CD4-positive, alpha-beta T cell (primary cell): ENCODE data around the gene NTN4. TPM values are rescaled to one million over a fixed set of nuclear protein-coding genes. Genes with fewer than 3 reads are reported as not detected.

Experiments
- ATAC-seq: fragments of 200-7000 bp; cut with Tn5 transposase; one replicate; pipeline ENCODE4 v1.10.0; 2022; ENCODE audit warnings: mild to moderate bottlenecking; ENCODE audit not compliant: poor library complexity
- CTCF ChIA-PET: fragments of 350-600 bp; sonication (Branson Sonifier 250); formaldehyde crosslinking; loops from one replicate; lab custom pipeline; 2021; ENCODE audit warnings: antibody characterized with exemption, inconsistent platforms; lab: Charles Lee
- POLR2A ChIA-PET: fragments of 350-600 bp; sonication (Branson Sonifier 250); formaldehyde crosslinking; loops from one replicate; lab custom pipeline; 2021; ENCODE audit warnings: antibody characterized with exemption, inconsistent platforms; lab: Charles Lee
- DNase-seq, 14 experiments: peaks; one replicate each; pipeline ENCODE4 v3.0.0-alpha.2; 2013 to 2020; ENCODE audit warnings: mixed read lengths in 2 of 14
- H3K27ac ChIP-seq, 2 donors: one replicate each; pipeline versions ENCODE4 v1.5.1 to v1.7.0; 2013; ENCODE audit warnings: low read length in 2 of 2, low read depth in 1 of 2, mild to moderate bottlenecking in 1 of 2
- H3K27me3 ChIP-seq, 2 experiments: 1 replicate in 1 of 2; 2 replicates in 1 of 2; pipeline versions ENCODE4 v1.6.1 to v1.7.0; 2013; ENCODE audit warnings: low read length in 2 of 2, control low read depth in 1 of 2, mild to moderate bottlenecking in 1 of 2, moderate library complexity in 1 of 2; ENCODE audit not compliant: insufficient read depth in 2 of 2, control insufficient read depth in 1 of 2
- H3K36me3 ChIP-seq: one replicate; pipeline ENCODE4 v1.6.1; 2013; ENCODE audit warnings: low read length, control low read depth; ENCODE audit not compliant: insufficient read depth
- H3K4me1 ChIP-seq: one replicate; pipeline ENCODE4 v1.6.1; 2013; ENCODE audit warnings: low read length, control low read depth; ENCODE audit not compliant: insufficient read depth
- H3K4me3 ChIP-seq: one replicate; pipeline ENCODE4 v1.5.1; 2013; ENCODE audit warnings: mild to moderate bottlenecking, low read length, moderate library complexity
- H3K9me3 ChIP-seq, 2 experiments: 1 replicate in 1 of 2; 2 replicates in 1 of 2; pipeline versions ENCODE4 v1.6.1 to v1.7.0; 2013; ENCODE audit warnings: low read length in 2 of 2, mild to moderate bottlenecking in 2 of 2, control low read depth in 1 of 2, moderate library complexity in 1 of 2; ENCODE audit not compliant: control insufficient read depth in 1 of 2, insufficient read depth in 1 of 2
- H3K27ac Mint-ChIP-seq: one replicate; pipeline ENCODE4 v1.8.0; 2020; ENCODE audit warnings: mixed read lengths
- H3K27me3 Mint-ChIP-seq: one replicate; pipeline ENCODE4 v1.8.0; 2021; ENCODE audit warnings: mixed read lengths
- H3K36me3 Mint-ChIP-seq: one replicate; pipeline ENCODE4 v1.8.0; 2021; ENCODE audit warnings: low read depth, mixed read lengths
- H3K4me1 Mint-ChIP-seq: one replicate; pipeline ENCODE4 v1.8.0; 2021; ENCODE audit warnings: low read depth, mixed read lengths
- H3K4me3 Mint-ChIP-seq: one replicate; pipeline ENCODE4 v1.8.0; 2020; ENCODE audit warnings: mild to moderate bottlenecking, mixed read lengths
- H3K9me3 Mint-ChIP-seq: one replicate; pipeline ENCODE4 v1.8.0; 2020; ENCODE audit warnings: mixed read lengths
- CTCF ChIP-seq: fragments of 200-600 bp; IDR thresholded peaks from one replicate; pipeline ENCODE4 v1.8.0; 2022; ENCODE audit warnings: antibody characterized with exemption, mild to moderate bottlenecking
- intact Hi-C, 2 experiments: fragments of 100-400 bp; cut with DNase I in 1 of 2; cut with micrococcal nuclease in 1 of 2; formaldehyde crosslinking; loops; one replicate each; pipeline versions ENCODE4 v1.15.1 to v1.9.0; 2023 to 2025; cut with DNase I, micrococcal nuclease
- total RNA-seq, 174 experiments: library from RNA in 2 of 174; stranded (reverse) in 2 of 174; gene quantifications; one replicate each; pipeline ENCODE4 v1.2.3 and lab custom pipeline; 2021 to 2026

Gene NTN4
- total RNA-seq, 2 experiments from 2014 or later: 0.47 to 0.71 TPM

- H3K4me3 ChIP-seq: no peak overlapping the region
- ChIA-PET CTCF (no interaction called here), POLR2A (no interaction called here)
- H3K4me3 Mint-ChIP-seq: no peak overlapping the region
- no peak overlapping the region for H3K27ac ChIP-seq
- TF ChIP-seq CTCF: no peak
- no peaks in the 10 kb centered on the region for H3K9me3 ChIP-seq
- H3K27me3 Mint-ChIP-seq: peaks cover 18% of the 10 kb centered on the region
- no peak for ATAC-seq
- H3K36me3 ChIP-seq: no peaks in the 10 kb centered on the region
- H3K36me3 Mint-ChIP-seq: no peaks in the 10 kb centered on the region
- H3K4me1 Mint-ChIP-seq: no peaks in the 10 kb centered on the region
- DNase-seq: no peak
- H3K27me3 ChIP-seq: no peaks in the 10 kb centered on the region
- no peak overlapping the region for H3K27ac Mint-ChIP-seq
- H3K4me1 ChIP-seq: no peaks in the 10 kb centered on the region
- H3K9me3 Mint-ChIP-seq: no peaks in the 10 kb centered on the region
- intact Hi-C loops: no loop called here
These were observed 30.2 kb downstream of the NTN4 start for GRCh38 chr12:95760371-95760770.

- no peaks in the 10 kb centered on the region for H3K9me3 ChIP-seq
- no peaks in the 10 kb centered on the region for H3K4me1 ChIP-seq
- Mint-ChIP-seq H3K36me3 (no peaks in the 10 kb centered on the region), H3K4me3 (no peak overlapping the region), H3K4me1 (no peaks in the 10 kb centered on the region), H3K27ac (no peak overlapping the region), H3K27me3 (peaks cover 14% of the 10 kb centered on the region), H3K9me3 (no peaks in the 10 kb centered on the region)
- POLR2A ChIA-PET: no interaction called here
- CTCF ChIA-PET: no interaction called here
- DNase-seq: no peak
- H3K27ac ChIP-seq: no peak overlapping the region
- TF ChIP-seq CTCF: no peak
- no peak for ATAC-seq
- no peaks in the 10 kb centered on the region for H3K27me3 ChIP-seq
- H3K36me3 ChIP-seq: no peaks in the 10 kb centered on the region
- no peak overlapping the region for H3K4me3 ChIP-seq
- intact Hi-C loops: no loop called here
These were observed 30.8 kb downstream of the NTN4 start for GRCh38 chr12:95759718-95760117.

GRCh38 chr12:95759039-95759438 is 31.5 kb downstream of the NTN4 start:
- no peaks in the 10 kb centered on the region for H3K4me1 ChIP-seq
- H3K27ac ChIP-seq: no peak overlapping the region
- Mint-ChIP-seq H3K9me3 (no peaks in the 10 kb centered on the region), H3K27ac (no peak overlapping the region), H3K4me3 (no peak overlapping the region), H3K4me1 (no peaks in the 10 kb centered on the region), H3K27me3 (peaks cover 14% of the 10 kb centered on the region), H3K36me3 (no peaks in the 10 kb centered on the region)
- H3K9me3 ChIP-seq: no peaks in the 10 kb centered on the region
- intact Hi-C loops: no loop called here
- POLR2A ChIA-PET: no interaction called here
- CTCF ChIA-PET: no interaction called here
- no peaks in the 10 kb centered on the region for H3K36me3 ChIP-seq
- no peak for TF ChIP-seq CTCF
- no peak for DNase-seq
- no peak overlapping the region for H3K4me3 ChIP-seq
- ATAC-seq: no peak
- no peaks in the 10 kb centered on the region for H3K27me3 ChIP-seq
